AML-193 (cell line): Measurements from ENCODE around the gene MRPL54.

Experiments
- DNase-seq, 2 experiments: peaks; one replicate each; lab custom pipeline; 2025; lab: John Stamatoyannopoulos, UW

MRPL54 gene

DNA sequence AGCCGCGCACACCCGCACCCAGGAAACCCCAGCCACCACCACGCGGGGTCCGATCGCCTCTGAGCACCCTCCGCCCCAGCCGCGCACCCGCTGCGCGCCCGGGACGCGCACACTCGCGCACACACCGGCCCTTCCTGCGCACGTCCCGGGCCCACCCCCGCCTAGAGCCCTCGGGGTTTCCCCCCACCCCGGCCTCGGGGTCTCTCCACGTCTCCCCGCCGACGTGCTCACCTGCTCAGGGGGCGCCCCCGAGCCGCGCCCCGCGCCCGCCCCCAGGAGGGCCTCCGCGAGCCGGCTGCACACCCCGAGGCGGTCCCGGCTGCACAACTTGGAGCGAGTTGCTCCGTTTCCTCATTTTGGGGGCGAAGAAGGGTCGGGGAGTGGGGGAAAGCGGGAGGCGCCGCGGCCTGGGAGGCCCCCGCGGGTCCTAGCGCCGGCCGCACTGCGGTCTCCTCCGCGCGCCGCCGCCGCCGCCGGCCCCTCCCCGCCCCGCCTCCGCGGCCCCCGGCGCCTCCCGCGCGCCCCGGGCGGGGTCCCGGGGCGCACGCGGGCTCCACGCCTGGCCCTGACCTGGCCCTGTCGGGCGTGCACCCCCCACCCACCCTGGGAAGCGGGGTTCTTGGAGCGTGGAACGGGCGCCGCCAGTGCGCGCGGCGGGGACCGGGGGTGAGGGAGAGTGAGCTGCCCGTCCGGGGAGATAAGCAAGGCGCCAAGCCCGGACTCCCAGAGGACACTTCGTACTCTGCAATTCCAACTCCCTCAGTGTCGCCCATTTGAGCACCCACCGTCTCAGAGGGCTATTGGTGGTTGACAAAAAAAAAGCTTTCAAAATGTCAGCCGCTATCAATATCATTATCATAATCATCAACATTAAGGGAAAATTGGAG, 23.7 kb downstream of the MRPL54 start, which contains the start of gene MATK:
Gene MATK, minus strand, starts transcription at position 444 of the 887 bp plus-strand sequence. CDS start 1,246 bp downstream, outside the sequence.
- DNase-seq: peak; percentile 60 to 65

DNA sequence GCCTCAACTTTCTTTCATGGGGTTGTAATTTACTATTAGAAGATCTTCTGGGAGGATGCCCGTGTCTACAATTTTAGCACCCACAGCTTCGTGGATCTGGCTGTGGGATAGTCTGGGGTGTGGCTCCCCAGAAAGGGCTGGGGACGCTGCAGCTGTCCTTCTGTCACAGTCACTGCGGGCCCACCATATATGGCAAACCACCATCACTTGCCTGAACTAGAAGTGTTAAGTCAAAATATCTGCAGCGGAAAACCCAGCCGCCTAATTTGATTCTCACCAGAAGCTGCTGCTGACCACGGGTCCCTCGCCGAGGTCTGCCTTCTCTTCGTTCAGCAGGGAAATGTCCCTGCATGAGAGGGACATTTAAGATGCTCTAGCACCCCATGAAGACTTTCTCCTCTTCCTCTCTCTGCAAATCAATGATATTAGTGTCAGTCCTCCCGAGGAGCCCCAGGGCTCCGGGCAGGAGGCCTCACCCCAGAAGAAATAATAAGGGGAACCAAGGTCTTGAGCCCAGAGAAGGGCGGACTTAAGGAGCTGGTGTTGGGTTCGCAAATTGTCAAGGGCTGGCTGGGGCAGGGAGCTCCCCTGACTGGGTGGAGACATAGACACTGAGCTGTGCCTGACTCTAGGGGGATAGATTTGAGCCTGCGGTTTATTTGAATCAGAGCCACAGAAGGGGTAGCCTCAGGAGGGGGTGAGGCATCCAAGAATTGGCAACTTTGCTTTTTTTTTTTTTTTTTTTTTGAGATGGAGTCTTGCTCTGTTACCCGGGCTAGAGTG, 26.7 kb downstream of the MRPL54 start:
- no peak for DNase-seq

DNA sequence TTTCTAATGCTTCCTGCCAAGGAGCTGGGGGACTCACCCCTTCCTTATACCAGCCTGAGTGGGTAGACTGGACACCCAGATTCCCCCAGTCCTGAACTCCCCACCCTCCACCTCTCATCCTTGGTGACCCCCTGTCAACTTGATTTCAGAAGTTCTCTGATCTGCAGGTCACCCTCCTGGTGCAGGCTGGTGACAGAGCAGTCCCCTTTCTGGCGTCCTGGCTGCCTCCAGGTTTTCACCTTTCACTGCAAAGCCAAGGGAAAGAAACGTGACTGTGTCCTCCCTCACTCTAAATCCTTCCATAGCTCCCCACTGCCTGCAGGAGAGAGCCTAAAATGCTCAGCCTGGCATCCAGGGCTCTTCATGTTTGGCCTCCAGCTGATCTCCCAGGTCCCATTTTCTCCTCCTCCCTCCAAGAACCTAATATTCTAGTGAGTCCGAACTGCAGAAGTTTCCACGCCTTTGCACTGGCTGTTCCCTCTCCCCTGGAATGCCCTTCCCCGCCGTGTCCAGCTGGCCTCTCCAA, 27.8 kb downstream of the MRPL54 start:
- no peak for DNase-seq

DNA sequence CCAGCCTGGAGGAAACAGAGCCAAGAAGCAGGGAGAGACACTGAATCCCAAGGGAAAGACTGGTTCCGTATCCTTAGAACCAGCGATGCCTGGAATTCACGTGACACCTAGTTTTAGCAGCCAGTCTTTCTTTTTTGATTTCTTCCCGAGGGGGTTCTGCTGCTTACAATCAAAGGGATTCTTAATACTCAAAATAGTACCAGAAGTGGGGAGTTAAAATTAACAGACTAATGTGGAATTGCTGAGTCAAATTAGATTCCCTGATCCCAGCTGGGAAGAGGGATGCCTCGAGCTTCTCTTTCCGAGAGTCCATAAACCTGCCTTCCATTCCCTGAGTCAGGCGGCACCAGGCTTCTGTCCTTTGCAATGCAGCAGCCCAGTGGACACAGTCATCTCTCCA, 28.5 kb downstream of the MRPL54 start:
- no peak for DNase-seq

DNA sequence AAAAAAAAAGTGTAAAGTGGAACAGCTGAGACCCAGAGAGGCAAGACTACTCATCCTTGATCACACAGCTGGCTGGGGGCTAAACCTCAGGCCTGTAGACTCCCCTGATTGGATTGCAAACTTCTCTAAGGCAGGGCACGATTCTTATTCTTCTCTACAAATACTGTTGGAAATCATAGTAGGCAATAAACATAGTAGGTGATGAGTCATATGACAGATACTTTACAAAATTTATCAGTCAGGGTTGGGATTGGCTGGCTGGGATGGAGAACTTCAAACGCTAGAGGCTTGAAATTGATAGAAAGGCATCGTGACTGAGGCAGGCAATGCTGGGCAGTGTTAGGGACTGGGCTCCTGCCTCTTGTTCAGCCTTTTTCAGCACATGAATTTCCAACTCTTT, 29.6 kb downstream of the MRPL54 start:
- DNase-seq: no peak

DNA sequence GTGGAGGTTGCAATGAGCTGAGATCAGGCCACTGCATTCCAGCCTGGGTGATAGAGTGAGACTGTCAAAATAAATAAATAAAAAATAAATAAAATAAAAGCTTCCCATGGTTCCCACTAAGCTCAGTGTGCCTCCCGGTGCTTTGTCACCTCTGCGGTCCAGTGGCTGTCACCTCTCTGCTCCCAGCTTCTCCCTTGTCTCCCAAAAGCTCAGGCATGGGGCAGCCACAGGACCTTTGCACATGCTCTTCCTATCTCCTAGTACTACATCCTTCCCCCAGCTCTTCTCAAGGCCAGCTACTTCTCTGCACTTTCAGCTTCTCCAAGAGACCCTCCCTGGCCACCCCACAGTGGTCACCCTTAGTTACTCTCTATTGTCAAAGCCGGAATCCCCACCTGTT, 31.3 kb downstream of the MRPL54 start:
- DNase-seq: no peak

DNA sequence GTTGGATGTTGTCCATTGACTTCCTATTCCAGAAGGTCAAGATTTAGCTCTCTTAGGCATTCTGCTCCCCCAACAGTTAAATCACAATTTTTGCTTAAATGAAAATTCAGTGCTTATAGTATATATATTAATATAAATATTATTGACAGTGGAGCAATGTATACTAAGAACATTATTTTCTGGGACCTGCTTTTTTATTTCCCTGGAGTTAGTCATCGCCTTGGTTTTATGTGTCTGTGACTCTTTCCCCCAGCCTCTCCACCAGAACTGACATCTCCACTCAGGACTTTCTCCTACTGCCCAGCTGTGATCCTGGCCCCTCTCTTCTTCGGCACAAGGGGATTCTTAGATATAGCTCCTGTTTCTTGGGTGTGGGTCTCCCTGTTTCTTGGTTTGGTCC, 33.9 kb downstream of the MRPL54 start:
- DNase-seq: no peak

DNA sequence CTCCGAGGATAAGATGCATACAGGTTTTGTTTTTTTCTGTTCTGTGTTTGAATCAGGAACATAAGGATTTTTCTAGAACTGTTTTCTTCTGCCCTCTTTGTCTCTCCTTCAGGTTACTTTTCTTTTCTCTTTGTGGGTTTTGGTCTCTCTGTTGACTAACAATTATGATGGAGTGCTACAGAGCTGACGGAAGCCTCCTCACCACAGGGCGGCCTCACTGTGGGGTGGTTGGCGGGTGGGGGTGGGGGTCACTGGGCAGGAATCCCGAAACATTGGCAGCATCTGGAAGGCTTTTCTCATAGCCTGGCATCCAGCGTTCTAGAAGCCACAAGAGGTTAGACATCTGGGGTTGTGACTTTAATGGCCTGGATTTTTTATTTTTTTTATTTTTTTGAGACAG, 35.7 kb downstream of the MRPL54 start:
- peak in 1 of 2 experiments; percentile 3 for DNase-seq

DNA sequence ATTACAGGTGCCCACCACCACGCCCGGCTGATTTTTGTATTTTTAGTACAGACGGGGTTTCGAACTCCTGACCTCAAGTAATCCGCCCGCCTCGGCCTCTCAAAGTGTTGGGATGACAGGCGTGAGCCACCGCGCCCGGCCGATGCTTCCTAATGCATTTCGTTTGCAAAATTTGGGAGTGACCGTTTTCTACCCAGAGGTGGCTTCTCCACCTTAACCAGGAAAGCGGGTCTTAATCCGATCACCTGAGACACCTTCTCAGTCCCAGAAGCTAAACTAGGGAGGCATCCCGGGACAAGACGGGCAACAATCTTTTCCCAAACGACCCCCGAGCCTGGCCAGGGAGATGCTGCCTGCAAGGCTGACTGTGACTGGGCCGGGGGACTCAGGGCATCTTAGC, 38.5 kb downstream of the MRPL54 start:
- DNase-seq: no peak

DNA sequence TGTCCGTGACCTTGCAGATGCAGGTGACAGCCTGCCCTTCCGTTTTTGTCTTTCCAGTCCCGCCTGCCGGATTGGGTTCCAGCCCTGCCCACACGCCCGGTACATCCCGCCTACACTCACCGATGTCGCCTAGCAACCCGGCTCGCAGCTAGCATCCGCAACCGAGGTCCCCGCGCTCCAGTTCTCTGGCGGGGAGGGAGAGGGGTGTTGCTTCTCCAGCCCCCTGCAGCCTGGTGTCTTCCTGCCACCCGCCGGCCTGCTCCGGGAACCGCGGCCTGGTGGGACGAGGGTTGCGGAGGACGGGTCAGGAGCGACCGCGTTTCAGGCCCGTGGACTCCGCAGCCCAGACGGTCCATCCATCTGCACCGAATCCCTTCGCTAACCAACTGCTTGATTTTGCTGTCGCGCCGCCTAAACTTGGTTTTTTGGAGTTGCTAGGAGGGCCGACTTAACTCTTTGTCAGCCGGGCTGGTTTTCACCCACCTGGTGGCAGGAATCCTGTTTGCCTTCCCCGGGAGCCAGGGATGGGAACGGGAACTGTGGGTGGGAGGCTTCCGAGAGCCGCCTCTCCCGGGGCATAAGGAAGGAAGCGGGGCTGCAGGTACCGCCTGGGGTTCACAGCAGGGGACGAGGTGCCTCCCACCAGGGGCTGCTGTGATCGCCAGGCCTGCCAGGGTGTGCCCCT, 39.1 kb downstream of the MRPL54 start:
- DNase-seq: no peak

DNA sequence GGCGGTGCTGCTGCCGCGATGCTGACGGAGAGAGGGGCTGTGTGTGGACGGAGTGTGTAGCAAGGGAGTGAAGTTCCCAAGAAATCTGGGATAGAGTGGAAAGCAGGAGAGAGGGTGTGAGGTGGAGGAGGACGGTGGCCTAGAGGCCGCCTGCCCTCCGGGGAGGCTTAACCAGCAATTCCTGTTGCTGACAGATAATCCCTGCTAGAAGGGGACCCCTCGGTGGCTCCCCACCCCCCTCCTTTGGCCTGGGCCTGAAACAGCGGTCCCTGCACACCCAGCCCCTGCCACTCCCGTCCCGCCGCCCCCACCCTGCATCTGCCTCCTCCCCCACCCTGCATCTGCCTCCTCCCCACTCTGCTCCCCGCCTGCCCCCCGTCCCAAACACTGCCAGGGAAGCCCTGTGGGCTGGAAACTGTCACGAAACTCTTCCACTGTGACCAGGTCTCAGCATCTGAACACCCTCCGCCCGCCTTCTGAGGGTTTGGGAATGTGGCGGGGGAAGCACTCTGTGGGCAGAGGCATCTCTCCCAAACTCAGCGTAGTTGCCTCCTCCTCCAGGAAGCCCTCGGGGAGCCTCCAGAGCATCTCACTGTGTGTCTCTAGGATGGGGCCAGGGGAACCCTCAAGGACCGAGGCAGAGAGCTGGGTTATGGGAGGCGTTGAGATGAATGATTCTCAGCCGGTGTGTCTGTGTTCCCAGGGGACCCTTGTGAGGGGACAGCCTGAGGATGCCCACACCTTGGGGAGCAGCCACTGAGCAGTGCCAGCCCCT, 40.8 kb downstream of the MRPL54 start:
- no peak for DNase-seq

DNA sequence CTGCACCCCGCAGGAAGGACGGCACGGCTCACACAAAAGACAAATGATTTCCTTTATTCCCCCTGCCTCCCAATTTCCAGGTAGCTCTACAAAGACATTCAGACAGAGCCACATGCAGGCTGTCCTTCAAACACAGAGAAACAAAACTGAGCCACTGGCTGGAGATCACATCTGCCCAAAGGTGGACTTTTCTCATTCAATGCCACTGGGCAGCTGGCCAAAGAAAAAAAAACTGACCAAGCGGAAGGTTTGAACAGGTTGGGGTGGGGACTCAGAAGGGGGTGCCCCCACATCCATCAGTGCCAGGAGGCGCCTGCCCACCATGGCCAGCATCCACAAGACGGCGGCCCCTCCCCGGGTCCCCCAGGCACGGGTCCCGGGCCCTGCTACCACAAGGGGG, 41.5 kb downstream of the MRPL54 start:
- no peak for DNase-seq

DNA sequence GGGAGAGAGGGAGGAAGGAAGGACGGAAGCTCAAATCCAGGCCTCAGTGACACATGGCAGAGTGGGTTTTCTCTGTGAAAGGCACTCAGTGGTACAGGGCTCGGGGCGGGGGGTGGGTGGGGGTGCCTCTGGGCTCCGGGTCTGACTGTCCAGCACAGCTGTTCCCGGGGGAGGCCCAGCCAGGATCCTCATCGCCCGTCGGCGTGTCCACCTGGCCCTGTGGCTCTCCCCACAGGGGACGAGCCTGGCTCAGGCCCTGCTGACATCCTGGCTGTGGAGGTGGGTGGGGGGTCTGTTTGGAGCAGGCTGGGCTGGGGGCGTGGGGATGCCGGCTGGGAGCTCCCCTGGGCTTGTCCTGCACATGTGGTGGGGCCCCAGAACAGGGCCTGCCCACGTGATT, 41.9 kb downstream of the MRPL54 start:
- no peak for DNase-seq

DNA sequence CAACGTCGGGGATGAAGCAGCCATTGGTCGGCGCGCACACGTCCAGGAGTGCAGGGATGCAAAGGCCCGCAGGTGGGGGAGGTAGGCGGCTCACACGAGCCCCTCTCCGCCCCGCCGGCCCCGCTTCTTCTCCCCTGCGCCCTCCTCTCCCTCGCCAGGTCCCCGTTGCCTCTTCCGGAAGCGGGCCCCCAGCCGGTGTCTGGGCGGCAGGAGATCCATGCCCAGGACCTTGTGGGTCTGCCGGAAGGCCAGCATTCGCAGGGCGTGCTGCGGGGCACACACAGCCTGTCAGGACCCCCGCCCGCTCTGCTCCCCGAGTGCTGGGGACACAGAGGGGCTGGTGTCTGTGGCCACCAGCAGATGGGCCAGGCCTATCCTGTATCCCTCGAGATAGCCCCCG, 43.4 kb downstream of the MRPL54 start:
- DNase-seq: no peak

DNA sequence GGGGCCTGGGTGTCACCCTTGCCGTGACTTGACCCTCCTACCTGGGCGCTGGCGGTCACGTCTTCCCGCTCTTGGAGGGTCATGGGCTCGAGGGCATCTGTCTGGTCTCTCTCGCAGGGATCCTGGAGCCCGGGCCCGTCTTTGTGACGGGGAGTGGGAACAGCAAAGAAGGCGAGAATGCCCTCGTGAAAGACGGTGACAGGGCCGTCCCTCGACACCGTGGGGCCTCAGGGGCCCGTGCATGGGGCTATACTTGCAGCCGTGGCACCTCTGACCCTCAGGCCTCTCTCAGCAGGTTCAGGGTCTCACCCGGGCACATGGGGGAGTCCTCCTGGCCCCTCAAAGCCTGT, 44.6 kb downstream of the MRPL54 start:
- DNase-seq: no peak

DNA sequence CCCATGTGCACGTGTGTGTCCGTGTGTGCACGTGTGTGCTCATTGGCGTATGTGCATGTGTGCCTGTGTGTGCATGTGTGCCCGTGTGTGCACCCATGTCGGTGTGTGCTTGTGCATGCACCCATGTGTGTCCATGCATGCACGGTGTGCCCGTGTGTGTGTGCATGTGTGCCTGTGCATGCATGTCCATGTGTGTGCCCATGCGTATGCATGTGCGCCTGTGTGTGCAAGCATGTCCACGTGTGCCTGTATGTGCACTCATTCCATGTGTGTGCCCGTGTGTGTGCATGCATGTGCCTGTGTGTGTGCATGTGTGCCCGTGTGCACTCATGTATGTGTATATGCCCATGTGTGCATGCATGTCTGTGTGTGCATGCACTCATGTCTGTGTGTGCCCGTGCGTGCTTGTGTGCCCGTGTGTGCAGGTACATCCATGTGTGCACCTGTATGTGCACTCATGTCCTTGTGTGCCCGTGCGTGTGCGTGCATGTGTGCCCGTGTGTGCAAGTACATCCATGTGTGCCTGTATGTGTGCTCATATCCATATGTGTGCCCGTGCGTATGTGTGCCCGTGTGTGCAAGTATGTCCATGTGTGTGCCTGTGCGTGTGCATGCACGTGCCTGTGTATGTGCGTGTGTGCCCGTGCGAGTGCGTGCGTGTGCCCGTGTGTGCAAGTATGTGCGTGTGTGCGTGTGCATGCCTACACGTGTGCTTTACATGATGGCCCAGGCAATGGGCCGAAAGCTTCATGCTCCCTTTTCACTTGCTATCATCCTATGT, 45.3 kb downstream of the MRPL54 start:
- no peak for DNase-seq

DNA sequence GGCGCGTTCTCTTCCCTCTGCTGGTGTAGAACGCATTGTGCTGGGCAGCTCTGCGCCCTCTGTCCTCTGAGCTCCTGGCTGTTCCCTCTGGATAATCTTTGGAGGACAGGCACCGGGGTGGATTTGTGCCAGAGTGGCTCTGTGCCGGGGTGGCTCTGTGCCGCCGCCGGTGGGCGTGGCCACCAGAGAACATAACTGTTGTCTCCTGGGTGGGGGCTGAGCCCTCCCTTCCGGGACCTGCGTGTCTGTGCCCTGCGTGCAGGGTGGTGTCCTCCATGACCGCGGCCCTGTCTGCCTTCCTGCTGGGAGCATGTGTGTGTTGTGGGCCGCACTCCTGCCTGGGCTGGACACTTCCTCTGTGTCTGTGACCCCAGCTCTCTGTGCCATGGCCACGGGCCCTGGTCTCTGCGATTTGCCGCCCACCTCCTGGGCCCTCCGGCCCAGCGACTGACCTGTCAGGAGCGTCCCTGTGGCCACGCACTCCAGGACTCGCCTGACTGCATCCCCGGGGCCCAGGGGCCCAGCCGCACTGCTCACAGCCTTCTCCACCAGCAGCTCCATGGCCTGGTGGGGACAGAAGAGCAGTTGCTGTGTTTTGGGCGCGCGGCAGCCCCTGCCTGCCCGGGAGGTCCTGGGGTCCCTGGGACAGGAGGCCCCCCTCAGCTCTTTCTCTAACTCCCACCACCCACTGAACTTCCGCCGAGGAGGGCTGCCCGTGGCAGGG, 46.1 kb downstream of the MRPL54 start:
- DNase-seq: no peak

DNA sequence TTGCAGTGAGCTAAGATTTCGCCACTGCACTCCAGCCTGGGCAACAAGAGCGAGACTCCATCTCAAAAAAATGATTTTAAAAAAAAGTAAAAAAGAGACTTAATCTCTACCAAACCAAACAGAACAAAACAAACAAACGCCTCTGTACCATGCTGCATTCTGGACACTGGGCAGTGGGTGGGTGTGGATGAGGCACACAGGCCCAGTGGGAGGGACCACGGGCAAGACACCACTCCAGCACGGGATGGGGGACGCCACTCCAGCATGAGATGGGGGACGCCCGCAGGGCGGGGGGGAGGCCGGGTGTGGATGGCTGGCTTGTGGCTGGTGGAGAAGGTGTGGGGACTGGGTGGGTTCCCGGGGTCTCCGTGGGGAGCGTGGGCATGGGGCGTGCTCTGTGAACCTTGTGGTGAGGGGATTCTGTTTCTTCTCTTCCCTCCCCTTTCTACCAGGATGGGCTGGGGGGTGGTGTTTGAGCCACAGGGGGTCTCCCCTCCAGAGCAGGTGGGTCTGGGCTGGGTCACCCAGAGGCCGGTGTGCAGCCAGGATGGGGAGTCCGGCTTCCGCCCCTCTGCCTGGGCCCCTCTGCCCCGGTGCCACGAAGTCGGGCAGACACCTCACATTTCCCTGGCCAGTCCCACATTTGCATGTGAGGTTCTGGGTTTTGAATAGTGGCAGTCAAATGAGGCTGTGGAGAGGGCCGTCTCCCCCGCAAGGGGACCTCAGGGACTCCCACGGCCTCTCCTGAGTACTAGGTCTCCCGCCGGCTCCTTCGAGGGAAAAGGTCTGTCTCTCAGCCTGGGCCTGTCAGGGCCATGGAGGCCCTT, 47.6 kb downstream of the MRPL54 start:
- no peak for DNase-seq

DNA sequence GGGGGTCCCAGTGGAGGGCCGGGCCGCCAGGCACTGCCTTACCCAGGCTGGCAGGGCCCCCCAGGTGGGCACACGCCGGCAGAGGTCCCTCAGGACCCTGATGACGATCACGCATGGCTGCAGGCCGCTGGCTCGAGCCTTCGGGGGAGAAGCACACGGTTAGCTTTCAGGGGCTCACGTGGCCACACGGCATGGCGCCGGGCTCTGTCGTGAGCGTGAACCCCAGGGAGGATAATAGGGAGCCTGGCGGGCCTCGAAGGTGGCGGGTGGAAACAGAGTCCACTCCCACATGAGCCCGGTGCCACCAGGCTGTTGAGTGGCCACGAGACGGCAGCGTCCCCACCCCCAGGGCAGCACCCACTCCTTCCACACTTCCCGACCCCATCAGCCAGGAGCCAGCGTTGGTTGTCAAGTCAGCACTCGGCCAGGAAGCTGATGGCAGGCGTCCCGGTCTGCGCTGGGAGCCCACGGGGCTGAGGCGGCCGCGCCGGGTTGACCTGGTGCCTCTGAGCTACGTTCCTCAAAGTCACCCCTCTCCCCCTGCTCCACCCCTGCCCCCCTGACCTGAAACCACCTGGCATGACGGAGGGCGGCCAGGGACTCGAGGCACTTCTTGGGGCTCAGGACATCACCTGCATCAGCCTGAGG, 48.4 kb downstream of the MRPL54 start:
- DNase-seq: no peak
